Epidermal melanocyte (primary cell): ENCODE data around the gene CCDC18.
"Not testable (repeated sequence)": the region's sequence is repeated elsewhere in the genome, so short reads cannot be mapped to it uniquely, and the experiment has no call there.

Experiments
- DNase-seq: peaks from one replicate; pipeline ENCODE4 v3.0.0; 2011; ENCODE audit warnings: low spot score; ENCODE audit not compliant: insufficient read length

Gene CCDC18

GRCh38 chr1:93171549-93172034 is 8.9 kb upstream of the CCDC18 start:
- DNase-seq = no peak

GRCh38 chr1:93172778-93173177 is 7.7 kb upstream of the CCDC18 start:
- no peak for DNase-seq

- DNase-seq = not testable (repeated sequence)
These were observed 5.9 kb upstream of the CCDC18 start for GRCh38 chr1:93174638-93175037.

GRCh38 chr1:93177991-93178390 is 2.5 kb upstream of the CCDC18 start:
- DNase-seq = no peak

GRCh38 chr1:93178418-93178817 is 2.1 kb upstream of the CCDC18 start:
- no peak for DNase-seq

- peak; percentile 70 for DNase-seq
These were observed 420 bp upstream of the CCDC18 start, which contains the start of gene TMED5 for GRCh38 chr1:93179886-93180722. TMED5 (minus strand) TSS chr1:93180413; CDS start chr1:93180242, 171 bp downstream.

GRCh38 chr1:93186667-93187066 is 6.1 kb downstream of the CCDC18 start:
- no peak for DNase-seq

GRCh38 chr1:93190432-93190831 is 9.9 kb downstream of the CCDC18 start:
- DNase-seq = no peak

- no peak for DNase-seq
These were observed 13.9 kb downstream of the CCDC18 start for GRCh38 chr1:93194231-93194990.

GRCh38 chr1:93196591-93196990 is 16.1 kb downstream of the CCDC18 start:
- DNase-seq = no peak

- DNase-seq = no peak
These were observed 18.6 kb downstream of the CCDC18 start for GRCh38 chr1:93199150-93199549.

GRCh38 chr1:93200086-93200620 is 19.6 kb downstream of the CCDC18 start:
- no peak for DNase-seq

GRCh38 chr1:93200714-93201113 is 20.2 kb downstream of the CCDC18 start:
- no peak for DNase-seq

GRCh38 chr1:93205892-93206566 is 25.5 kb downstream of the CCDC18 start:
- no peak for DNase-seq

GRCh38 chr1:93206567-93206954 is 26.0 kb downstream of the CCDC18 start:
- DNase-seq = no peak

- DNase-seq = no peak
These were observed 26.7 kb downstream of the CCDC18 start for GRCh38 chr1:93207211-93207610.

- DNase-seq = no peak
These were observed 34.8 kb downstream of the CCDC18 start for GRCh38 chr1:93215322-93215721.

GRCh38 chr1:93219443-93219842 is 38.9 kb downstream of the CCDC18 start:
- DNase-seq = no peak

GRCh38 chr1:93220716-93221115 is 40.2 kb downstream of the CCDC18 start:
- DNase-seq = not testable (repeated sequence)

GRCh38 chr1:93221913-93222312 is 41.4 kb downstream of the CCDC18 start:
- no peak for DNase-seq

GRCh38 chr1:93223023-93223675 is 42.6 kb downstream of the CCDC18 start:
- no peak for DNase-seq
